HG02884 (cell line): ENCODE results near the gene KRTAP2-4.
"Not testable (repeated sequence)": the region's sequence is repeated elsewhere in the genome, so short reads cannot be mapped to it uniquely, and the experiment has no call there.

ENCODE experiments used
- ATAC-seq: cut with Tn5 transposase; IDR thresholded peaks from one replicate; pipeline ENCODE4 v1.9.1; 2021; ENCODE audit warnings: mild to moderate bottlenecking, moderate library complexity; ENCODE audit not compliant: unreplicated experiment

The KRTAP2-4 gene, protein sequence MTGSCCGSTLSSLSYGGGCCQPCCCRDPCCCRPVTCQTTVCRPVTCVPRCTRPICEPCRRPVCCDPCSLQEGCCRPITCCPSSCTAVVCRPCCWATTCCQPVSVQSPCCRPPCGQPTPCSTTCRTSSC

GRCh38 chr17:41065829-41066624 is at the start of gene KRTAP2-4:
TSS of gene KRTAP2-4 (minus strand) at chr17:41065879. CDS start at chr17:41065845, 34 bp downstream.
- no peak for ATAC-seq

DNA sequence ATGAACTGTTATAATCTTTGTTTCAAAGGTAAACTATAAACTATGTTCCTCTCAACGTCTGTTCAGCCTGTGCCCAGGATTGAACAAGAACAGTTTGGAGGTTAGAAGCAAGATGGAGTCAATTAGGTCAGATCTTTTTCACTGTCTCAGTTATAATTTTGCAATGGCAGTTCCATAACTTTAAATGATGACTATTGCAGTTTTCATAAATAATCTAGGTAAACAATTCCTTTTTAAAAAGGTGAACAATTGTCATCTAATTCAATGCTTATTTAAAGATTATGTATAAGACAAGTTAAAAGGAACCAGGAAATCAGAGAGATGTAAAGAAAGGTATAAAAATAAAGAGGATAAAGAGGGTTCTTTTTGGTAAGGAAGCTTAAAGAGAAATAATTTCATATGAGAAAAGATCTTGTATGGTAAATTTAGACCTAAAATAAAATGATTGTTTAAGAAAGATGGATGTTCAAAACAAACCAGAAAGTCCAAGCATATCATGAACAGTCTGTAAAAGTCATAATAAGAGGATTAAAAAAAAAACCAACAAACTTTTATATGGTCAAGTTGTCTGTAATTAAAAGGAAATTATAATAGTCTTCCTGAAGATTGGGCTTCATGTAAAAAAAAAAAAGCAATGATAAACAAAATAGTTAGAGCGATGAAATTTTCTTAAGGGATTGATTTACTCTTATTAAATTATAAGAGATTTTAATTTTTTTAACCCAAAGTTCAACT is 45.6 kb upstream of the KRTAP2-4 start:
- ATAC-seq: no peak

- not testable (repeated sequence) for ATAC-seq
These were observed 43.2 kb upstream of the KRTAP2-4 start for GRCh38 chr17:41108728-41109386.

DNA sequence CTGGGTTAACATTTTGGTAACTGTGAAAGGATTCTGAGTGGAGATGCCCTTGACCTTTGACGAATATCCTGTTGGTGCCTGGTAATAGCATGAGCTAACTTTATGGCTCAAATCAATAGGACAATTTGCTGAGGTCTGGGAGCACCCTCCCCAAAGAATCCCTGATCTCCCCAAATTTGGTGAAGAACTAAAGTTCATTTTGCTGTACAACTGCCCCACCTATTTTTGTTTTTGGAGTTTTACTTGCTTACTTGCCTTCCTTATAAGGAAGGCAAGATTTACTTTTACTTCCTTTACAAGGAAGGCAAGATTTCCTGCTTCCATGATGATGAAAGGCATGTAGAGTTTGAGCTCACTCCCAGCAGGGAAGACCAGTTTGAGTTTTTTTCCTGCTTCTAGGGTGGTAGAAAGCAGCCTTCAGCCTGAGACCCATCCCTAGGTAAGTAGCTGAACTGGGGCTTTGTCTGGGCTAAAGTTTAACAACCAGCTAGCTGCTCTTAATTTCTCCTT is 42.3 kb upstream of the KRTAP2-4 start:
- no peak for ATAC-seq

- not testable (repeated sequence) for ATAC-seq
These were observed 39.7 kb upstream of the KRTAP2-4 start, which contains the start of gene KRTAP4-9 for GRCh38 chr17:41105347-41105746. TSS of gene KRTAP4-9 (plus strand) at chr17:41105389. CDS start at chr17:41105389, 0 bp downstream.

- ATAC-seq: not testable (repeated sequence)
These were observed 38.8 kb upstream of the KRTAP2-4 start for GRCh38 chr17:41104386-41105038.

GRCh38 chr17:41103896-41104295 is 38.2 kb upstream of the KRTAP2-4 start:
- no peak for ATAC-seq

GRCh38 chr17:41101586-41102259 is 36.0 kb upstream of the KRTAP2-4 start, which contains the start of gene KRTAP4-16:
TSS of gene KRTAP4-16 (minus strand) at chr17:41102209. CDS start at chr17:41102209, 0 bp downstream.
- no peak for ATAC-seq

DNA sequence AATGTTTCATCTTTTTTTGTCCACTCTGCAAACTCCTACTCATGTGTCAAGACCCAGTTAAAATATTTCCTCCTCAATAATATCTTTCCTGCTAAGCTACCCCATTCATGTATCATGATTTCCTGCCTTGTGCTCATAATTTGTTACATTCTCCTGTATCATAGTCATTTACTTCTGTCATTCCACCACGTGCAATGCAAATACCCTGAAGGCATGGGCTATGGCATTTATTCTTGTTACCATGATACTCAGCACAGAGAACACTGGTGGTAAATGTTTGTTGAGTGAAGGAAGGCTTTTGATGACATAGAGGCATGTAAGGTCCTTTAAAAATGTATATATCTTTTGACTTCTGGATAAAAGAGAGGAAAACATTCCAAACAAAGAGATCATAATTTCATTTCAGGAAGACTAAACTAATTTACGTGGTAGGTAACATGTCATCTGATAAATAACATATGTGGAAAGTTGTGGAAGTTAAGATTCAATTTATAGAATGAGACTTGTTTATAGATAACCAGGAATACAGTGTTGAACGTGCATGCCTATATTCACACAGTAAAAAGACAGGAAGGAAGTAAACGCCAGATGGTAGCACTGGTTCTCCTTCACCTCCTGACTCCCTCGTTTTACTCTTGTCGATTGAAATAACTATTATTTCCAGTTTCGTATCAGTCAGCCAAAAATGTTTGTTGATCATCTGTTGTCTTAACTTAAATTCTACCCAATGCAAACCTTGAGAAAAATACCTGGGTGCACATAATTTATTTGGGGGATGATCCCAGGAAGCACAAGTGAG is 34.2 kb upstream of the KRTAP2-4 start:
- ATAC-seq: not testable (repeated sequence)

DNA sequence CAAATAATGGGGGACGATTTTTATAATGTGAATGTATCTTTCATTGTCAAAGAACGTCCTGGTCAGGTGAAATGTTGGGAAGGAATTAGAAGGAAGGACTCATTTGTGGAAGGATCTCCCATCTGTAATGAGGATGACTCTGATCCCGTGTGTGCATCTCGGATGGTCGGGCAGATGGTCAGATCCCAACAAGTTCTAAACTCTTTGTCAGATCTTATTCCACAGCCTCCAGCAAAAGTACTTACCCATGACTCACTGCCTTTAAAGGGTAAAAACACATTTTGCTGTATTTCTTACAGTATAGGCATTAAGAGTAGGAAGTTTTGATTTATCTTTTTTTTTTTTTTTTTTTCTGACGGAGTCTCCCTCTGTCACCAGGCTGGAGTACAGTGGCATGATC is 32.8 kb upstream of the KRTAP2-4 start:
- no peak for ATAC-seq

GRCh38 chr17:41098042-41098441 is 32.4 kb upstream of the KRTAP2-4 start, which contains the start of gene KRTAP4-8:
TSS of gene KRTAP4-8 (minus strand) at chr17:41098142. CDS start at chr17:41098084, 58 bp downstream.
- no peak for ATAC-seq

- ATAC-seq: no peak
These were observed 30.4 kb upstream of the KRTAP2-4 start for GRCh38 chr17:41096055-41096454.

DNA sequence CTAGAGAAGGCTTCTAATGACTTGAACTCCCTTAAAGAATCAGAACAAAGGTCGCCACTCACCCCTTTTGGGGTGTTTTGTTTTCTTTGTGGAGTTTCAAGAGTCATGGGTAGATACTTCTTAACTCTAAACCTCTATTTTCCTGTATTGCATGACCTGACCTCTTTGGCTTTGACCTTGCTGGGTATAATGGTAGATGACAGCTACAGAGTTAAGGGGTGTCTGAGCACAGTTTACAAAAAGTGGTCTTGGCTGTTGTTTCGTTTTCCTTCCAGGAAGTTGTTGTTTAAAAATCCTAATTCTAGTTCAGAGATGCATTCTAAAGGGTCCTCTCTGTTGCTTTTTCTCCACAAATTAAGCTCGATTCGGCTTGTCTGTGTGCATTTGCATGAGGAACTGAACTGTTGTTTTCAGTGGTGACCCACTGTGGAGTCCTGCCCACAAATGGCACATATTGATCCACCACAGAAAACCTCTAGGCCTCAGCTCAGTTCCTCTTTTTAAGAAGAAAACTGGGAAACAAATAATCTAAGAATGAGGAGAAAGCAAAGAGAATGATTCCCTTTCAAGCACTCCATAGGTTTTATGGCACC is 23.2 kb upstream of the KRTAP2-4 start:
- not testable (repeated sequence) for ATAC-seq

DNA sequence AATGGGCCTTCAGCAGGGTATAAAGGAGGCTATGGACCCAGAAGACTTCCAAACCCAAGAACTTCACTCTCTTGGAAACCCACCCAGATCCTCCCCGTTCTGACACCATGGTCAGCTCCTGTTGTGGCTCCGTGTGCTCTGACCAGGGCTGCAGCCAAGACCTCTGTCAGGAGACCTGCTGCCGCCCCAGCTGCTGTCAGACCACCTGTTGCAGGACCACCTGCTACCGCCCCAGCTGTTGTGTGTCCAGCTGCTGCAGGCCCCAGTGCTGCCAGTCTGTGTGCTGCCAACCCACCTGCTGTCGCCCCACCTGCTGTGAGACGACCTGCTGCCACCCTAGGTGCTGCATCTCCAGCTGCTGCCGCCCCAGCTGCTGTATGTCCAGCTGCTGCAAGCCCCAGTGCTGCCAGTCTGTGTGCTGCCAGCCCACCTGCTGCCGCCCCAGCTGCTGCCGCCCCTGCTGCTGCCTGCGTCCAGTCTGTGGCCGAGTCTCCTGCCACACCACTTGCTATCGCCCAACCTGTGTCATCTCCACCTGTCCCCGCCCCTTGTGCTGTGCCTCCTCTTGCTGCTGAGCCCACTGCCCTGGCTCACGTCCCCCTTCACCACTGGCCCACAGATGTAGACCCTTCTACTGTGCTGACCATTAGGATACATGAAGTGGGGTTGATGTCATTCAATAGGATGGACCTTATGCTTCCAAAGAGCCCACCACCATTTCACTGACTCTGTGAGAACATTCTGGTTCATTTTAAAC is 18.6 kb upstream of the KRTAP2-4 start, which contains the start of gene KRTAP4-7:
TSS of gene KRTAP4-7 (plus strand) at position 51 of the 757 bp plus-strand sequence. CDS start at position 108, 57 bp downstream.
- ATAC-seq: not testable (repeated sequence)

GRCh38 chr17:41083427-41083826 is 17.7 kb upstream of the KRTAP2-4 start:
- not testable (repeated sequence) for ATAC-seq

- ATAC-seq: no peak
These were observed 16.9 kb upstream of the KRTAP2-4 start for GRCh38 chr17:41082626-41083025.

- no peak for ATAC-seq
These were observed 11.1 kb upstream of the KRTAP2-4 start for GRCh38 chr17:41076788-41077187.
